HepG2 (cell line): Measurements from ENCODE around the gene USP11. TPM values are rescaled to one million over a fixed set of nuclear protein-coding genes. Genes with fewer than 3 reads are reported as not detected.

Experiments
- ATAC-seq: fragments of 200-7000 bp; cut with Tn5 transposase; 3 replicates; pipeline ENCODE4 v1.9.1; 2020; ENCODE audit warnings: mild to moderate bottlenecking, moderate library complexity
- BruUV-seq: library from RNA; stranded (reverse); fragments of 400-500 nt; replicated peaks from 2 replicates; lab custom pipeline; 2021; lab: Mats Ljungman, UMichigan
- CTCF ChIA-PET: fragments of 300-600 bp; formaldehyde crosslinking; extraction: SDS; loops from one replicate; lab custom pipeline; 2021; ENCODE audit warnings: low total read pairs, inconsistent platforms, low intra/inter-chr PET ratio; lab: Yijun Ruan, JAX
- POLR2A ChIA-PET: fragments of 350-600 bp; sonication (Branson Sonifier 250); formaldehyde crosslinking; loops from one replicate; lab custom pipeline; 2020; ENCODE audit warnings: antibody characterized with exemption, inconsistent platforms; lab: Yijun Ruan, JAX
- DNase-seq: peaks from one replicate; pipeline ENCODE4 v3.0.0-alpha.2; 2015; ENCODE audit warnings: low spot score
- FAIRE-seq: peaks from 3 replicates; lab custom pipeline; 2011; peaks lifted over from hg19 to GRCh38; lab: Jason Lieb, UNC
- H2AFZ ChIP-seq: one replicate; pipeline ENCODE4 v1.6.1; 2011; ENCODE audit warnings: low read length, inconsistent platforms
- H3K27ac ChIP-seq: fragments of 300-600 bp; 3 replicates; pipeline ENCODE4 v1.8.0; 2011; ENCODE audit warnings: mixed run types, mild to moderate bottlenecking, mixed read lengths, low read length, inconsistent platforms; ENCODE audit not compliant: insufficient read depth; ENCODE audit errors: extremely low read length
- H3K27me3 ChIP-seq, 2 experiments: fragments of 200-600 bp in 1 of 2; 2 replicates in 1 of 2; 3 replicates in 1 of 2; pipeline versions ENCODE4 v1.6.0 to v1.8.0; 2011; ENCODE audit warnings: low read length in 2 of 2, mild to moderate bottlenecking in 2 of 2, moderate library complexity in 2 of 2, inconsistent platforms in 1 of 2; ENCODE audit not compliant: insufficient read depth in 2 of 2, control insufficient read depth in 1 of 2
- H3K36me3 ChIP-seq, 2 experiments: fragments of 200-600 bp in 1 of 2; replicated peaks in 1 of 2; 2 replicates in 1 of 2; 3 replicates in 1 of 2; pipeline versions ENCODE4 v1.5.1 to v1.8.0; 2011; ENCODE audit warnings: low read length in 2 of 2, inconsistent platforms in 1 of 2; ENCODE audit not compliant: insufficient read depth in 2 of 2, control insufficient read depth in 1 of 2
- H3K4me1 ChIP-seq: 2 replicates; pipeline ENCODE4 v1.5.1; 2012; ENCODE audit warnings: low read length, inconsistent platforms; ENCODE audit not compliant: insufficient read depth
- H3K4me2 ChIP-seq: 2 replicates; pipeline ENCODE4 v1.6.0; 2011; ENCODE audit warnings: low read depth, low read length, inconsistent platforms
- H3K4me3 ChIP-seq, 3 experiments: fragments of 200-600 bp in 1 of 3; sonication (generic), shearing (Covaris generic) in 1 of 3; replicated peaks in 1 of 3; 2 replicates each; pipeline ENCODE4 v1.5.1; 2011 to 2016; ENCODE audit warnings: low read length in 3 of 3, inconsistent platforms in 2 of 3, low read depth in 2 of 3, mild to moderate bottlenecking in 2 of 3, control low read depth in 1 of 3, mixed read lengths in 1 of 3; ENCODE audit not compliant: insufficient read depth in 1 of 3
- H3K79me2 ChIP-seq: one replicate; pipeline ENCODE4 v1.6.1; 2011; ENCODE audit warnings: low read length, inconsistent platforms; ENCODE audit not compliant: insufficient read depth
- H3K9ac ChIP-seq: 2 replicates; pipeline ENCODE4 v1.6.0; 2011; ENCODE audit warnings: mild to moderate bottlenecking, low read depth, low read length, inconsistent platforms; ENCODE audit not compliant: insufficient read depth
- H3K9me3 ChIP-seq: 2 replicates; pipeline ENCODE4 v1.5.1; 2012; ENCODE audit warnings: mild to moderate bottlenecking, low read length
- H4K20me1 ChIP-seq: 2 replicates; pipeline ENCODE4 v1.6.0; 2011; ENCODE audit warnings: inconsistent platforms, mild to moderate bottlenecking, low read length, moderate library complexity; ENCODE audit not compliant: insufficient read depth
- MED1 ChIP-seq: sonication (generic); formaldehyde crosslinking; IDR thresholded peaks from 2 replicates; pipeline ENCODE4 v1.4.0; 2020; ENCODE audit warnings: missing genetic modification reagents
- PAF1 ChIP-seq: IDR thresholded peaks from 2 replicates; pipeline ENCODE4 v1.6.1; 2016; ENCODE audit warnings: missing genetic modification reagents, missing compliant biosample characterization
- PHB2 ChIP-seq: fragments of 450-650 bp; IDR thresholded peaks from 2 replicates; pipeline ENCODE4 v1.6.1; 2018; ENCODE audit not compliant: partially characterized antibody
- ZFAT ChIP-seq: sonication (generic); formaldehyde crosslinking; conservative IDR thresholded peaks from 2 replicates; pipeline ENCODE4 v1.8.1; 2023; ENCODE audit warnings: missing genetic modification reagents, inconsistent platforms
- ZNF160 ChIP-seq: sonication (generic); formaldehyde crosslinking; IDR thresholded peaks from 2 replicates; pipeline ENCODE4 v1.8.0; 2022; ENCODE audit warnings: mild to moderate bottlenecking, inconsistent platforms, missing genetic modification reagents
- ZNF318 ChIP-seq: sonication (generic); formaldehyde crosslinking; IDR thresholded peaks from 2 replicates; pipeline ENCODE4 v1.4.0; 2020; ENCODE audit warnings: mild to moderate bottlenecking, missing genetic modification reagents
- WGBS: methylation state at CpG from one replicate; pipeline ENCODE4 v1.1.6; 2017; ENCODE audit warnings: low lambda C conversion rate; 5-methylcytosine and 5-hydroxymethylcytosine counted together
- in situ Hi-C: cut with HindIII; loops from 2 replicates; pipeline ENCODE4 v1.10.0; 2017; ENCODE audit warnings: low pct_unique_long_range_greater_than_20kb; ENCODE audit not compliant: extremely low pct_ligation_motif_present
- intact Hi-C: fragments of 100-400 bp; cut with micrococcal nuclease; formaldehyde crosslinking; loops from one replicate; pipeline ENCODE4 v1.10.0; 2022; ENCODE audit not compliant: unreplicated experiment
- polyA plus RNA-seq, 8 experiments: library from polyadenylated mRNA; depleted of rRNA in 3 of 8; stranded (reverse) in 7 of 8; unstranded in 1 of 8; fragments of >200 nt; fragmentation: Illumina TruSeq in 4 of 8; extraction: Trizol in 4 of 8; gene quantifications; 2 replicates each; pipeline versions ENCODE4 v1.2.1 to v1.2.3, GENCODE V29; 2011 to 2016; ENCODE audit warnings: low read depth in 4 of 8, missing spikeins in 1 of 8, mixed read lengths in 1 of 8; ENCODE audit not compliant: insufficient read depth in 1 of 8
- total RNA-seq, 5 experiments: library from RNA; depleted of rRNA; stranded (reverse); fragments of >200 nt; fragmentation: Illumina TruSeq; extraction: Trizol; gene quantifications; 2 replicates each; pipeline ENCODE4 v1.2.3, GENCODE V29; 2016; ENCODE audit warnings: low read depth in 1 of 5

The USP11 gene
- total and polyA plus RNA-seq, 2 of the 13 experiments (the other 11 are each of a cell fraction or from before 2014, with no cell fraction given): 23.8 to 31.7 TPM

DNA sequence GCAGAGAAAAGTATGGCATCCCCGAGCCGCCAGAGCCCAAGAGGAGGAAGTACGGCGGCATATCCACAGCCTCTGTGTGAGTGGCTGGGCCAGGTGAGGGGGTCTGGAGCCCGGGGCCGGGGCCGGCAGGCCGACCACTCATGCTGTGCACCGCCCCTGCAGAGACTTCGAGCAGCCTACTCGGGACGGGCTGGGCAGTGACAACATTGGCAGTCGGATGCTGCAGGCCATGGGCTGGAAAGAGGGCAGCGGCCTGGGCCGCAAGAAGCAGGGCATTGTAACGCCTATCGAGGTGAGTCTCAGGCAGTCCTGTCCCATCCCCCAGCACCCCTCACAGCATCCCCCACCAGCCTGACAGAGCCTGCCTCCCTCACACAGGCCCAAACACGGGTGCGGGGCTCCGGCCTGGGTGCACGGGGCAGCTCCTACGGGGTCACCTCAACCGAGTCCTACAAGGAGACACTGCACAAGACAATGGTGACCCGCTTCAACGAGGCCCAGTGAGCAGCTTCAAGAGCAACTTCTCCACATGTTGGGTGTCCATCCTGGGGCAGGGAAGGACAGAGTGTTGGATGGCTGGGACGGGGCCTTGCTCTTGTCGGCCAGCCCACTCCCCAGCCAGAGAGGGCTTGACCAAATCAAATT lies 46.6 kb upstream of the USP11 start (continued):
- TF ChIP-seq ZNF318 (CRISPR knock-in tag) (no peak), ZFAT (CRISPR knock-in tag) (no peak)

- no peak overlapping the region for H3K27ac ChIP-seq
- H3K79me2 ChIP-seq: no peaks in the 10 kb centered on the region
- no peak overlapping the region for H2AFZ ChIP-seq
- H3K4me3 ChIP-seq: no peak overlapping the region
- CTCF ChIA-PET: no interaction called here
- intact Hi-C loops (no loop called here), in situ Hi-C loops (no loop called here)
- H3K36me3 ChIP-seq: peaks cover 5 to 8% of the 10 kb centered on the region in 2 experiments; a peak in 2 of 5 replicates
- TF ChIP-seq MED1 (no peak), PAF1 (CRISPR knock-in tag) (0 out of 2 replicates have a peak, but pooled peaks have one; percentile 61), PHB2 (no peak), ZNF160 (CRISPR knock-in tag) (no peak)
- H3K27me3 ChIP-seq: no peaks in the 10 kb centered on the region
- no peaks in the 10 kb centered on the region for H4K20me1 ChIP-seq
- DNase-seq (no peak), ATAC-seq (no peak), FAIRE-seq (no peak)
- no TSS peak for BruUV-seq
- no CpG with 5 or more reads among the region's 4 CpGs for WGBS
- H3K4me2 ChIP-seq: no peak overlapping the region
- POLR2A ChIA-PET: no interaction called here
- H3K9me3 ChIP-seq: no peaks in the 10 kb centered on the region
- 0 out of 2 replicates have a peak, but pooled peaks cover 4% of the 10 kb centered on the region for H3K4me1 ChIP-seq
- H3K9ac ChIP-seq: no peak overlapping the region
Measured at GRCh38 chrX:47187106-47187677, 45.6 kb upstream of the USP11 start.
